DND-41 (cell line): ENCODE data around the gene KCTD4.

Experiments used
- CTCF ChIP-seq: IDR thresholded peaks from 2 replicates; pipeline ENCODE4 v1.5.1; 2012; ENCODE audit warnings: borderline replicate concordance, low read length, moderate library complexity, mild to moderate bottlenecking; ENCODE audit not compliant: poor library complexity, severe bottlenecking; ENCODE audit errors: extremely low read depth
- EZH2 ChIP-seq: IDR thresholded peaks from 3 replicates; pipeline ENCODE4 v1.6.1; 2012; ENCODE audit warnings: borderline replicate concordance, low read depth, mild to moderate bottlenecking, moderate library complexity, low read length, inconsistent platforms; ENCODE audit not compliant: severe bottlenecking

- TF ChIP-seq CTCF (no peak), EZH2 (no peak)
Observed at GRCh38 chr13:45179428-45179827, 21.4 kb downstream of the KCTD4 start.
